Parietal lobe (tissue), 1 donor: Measurements from ENCODE around the gene AMZ1. TPM values are rescaled to one million over a fixed set of nuclear protein-coding genes. Genes with fewer than 3 reads are reported as not detected.

Source experiments
- total RNA-seq: library from RNA; depleted of rRNA; stranded (reverse); fragments of >200 nt; gene quantifications from one replicate; pipeline ENCODE4 v1.2.3, GENCODE V29; 2014

The AMZ1 gene
- total RNA-seq: 2.5 TPM

GRCh38 chr7:2687881-2688318, at the start of gene AMZ1:
Gene AMZ1, plus strand, starts transcription at chr7:2688202. Its CDS starts 12,250 bp downstream, at chr7:2700452.

Other genes with a start within 250 kb of the AMZ1 start
- not detected for gene GRIFIN, start 211.8 kb upstream of the AMZ1 start, total RNA-seq
- gene LFNG, start 168.4 kb upstream of the AMZ1 start, total RNA-seq: 12.8 TPM
- 25.0 TPM for gene BRAT1, start 132.7 kb upstream of the AMZ1 start, total RNA-seq
- 34.7 TPM for gene IQCE, start 129.2 kb upstream of the AMZ1 start, total RNA-seq
- 77.0 TPM for gene TTYH3, start 56.2 kb upstream of the AMZ1 start, total RNA-seq
- gene GNA12, start 156.1 kb downstream of the AMZ1 start, total RNA-seq: 26.6 TPM